Stimulated activated CD4-positive, alpha-beta T cell treated with anti-CD3 and anti-CD28 coated beads, Interleukin-1b, Interleukin-23, amount 100 ng/mL, for 48 hours (primary cell): ENCODE measurements around the gene KIF4A.
"Not testable (repeated sequence)": the region's sequence is repeated elsewhere in the genome, so short reads cannot be mapped to it uniquely, and the experiment has no call there.

Source experiments
- DNase-seq: peaks from one replicate; pipeline ENCODE4 v3.0.0-alpha.2; 2020

Gene KIF4A, protein sequence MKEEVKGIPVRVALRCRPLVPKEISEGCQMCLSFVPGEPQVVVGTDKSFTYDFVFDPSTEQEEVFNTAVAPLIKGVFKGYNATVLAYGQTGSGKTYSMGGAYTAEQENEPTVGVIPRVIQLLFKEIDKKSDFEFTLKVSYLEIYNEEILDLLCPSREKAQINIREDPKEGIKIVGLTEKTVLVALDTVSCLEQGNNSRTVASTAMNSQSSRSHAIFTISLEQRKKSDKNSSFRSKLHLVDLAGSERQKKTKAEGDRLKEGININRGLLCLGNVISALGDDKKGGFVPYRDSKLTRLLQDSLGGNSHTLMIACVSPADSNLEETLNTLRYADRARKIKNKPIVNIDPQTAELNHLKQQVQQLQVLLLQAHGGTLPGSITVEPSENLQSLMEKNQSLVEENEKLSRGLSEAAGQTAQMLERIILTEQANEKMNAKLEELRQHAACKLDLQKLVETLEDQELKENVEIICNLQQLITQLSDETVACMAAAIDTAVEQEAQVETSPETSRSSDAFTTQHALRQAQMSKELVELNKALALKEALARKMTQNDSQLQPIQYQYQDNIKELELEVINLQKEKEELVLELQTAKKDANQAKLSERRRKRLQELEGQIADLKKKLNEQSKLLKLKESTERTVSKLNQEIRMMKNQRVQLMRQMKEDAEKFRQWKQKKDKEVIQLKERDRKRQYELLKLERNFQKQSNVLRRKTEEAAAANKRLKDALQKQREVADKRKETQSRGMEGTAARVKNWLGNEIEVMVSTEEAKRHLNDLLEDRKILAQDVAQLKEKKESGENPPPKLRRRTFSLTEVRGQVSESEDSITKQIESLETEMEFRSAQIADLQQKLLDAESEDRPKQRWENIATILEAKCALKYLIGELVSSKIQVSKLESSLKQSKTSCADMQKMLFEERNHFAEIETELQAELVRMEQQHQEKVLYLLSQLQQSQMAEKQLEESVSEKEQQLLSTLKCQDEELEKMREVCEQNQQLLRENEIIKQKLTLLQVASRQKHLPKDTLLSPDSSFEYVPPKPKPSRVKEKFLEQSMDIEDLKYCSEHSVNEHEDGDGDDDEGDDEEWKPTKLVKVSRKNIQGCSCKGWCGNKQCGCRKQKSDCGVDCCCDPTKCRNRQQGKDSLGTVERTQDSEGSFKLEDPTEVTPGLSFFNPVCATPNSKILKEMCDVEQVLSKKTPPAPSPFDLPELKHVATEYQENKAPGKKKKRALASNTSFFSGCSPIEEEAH

DNA sequence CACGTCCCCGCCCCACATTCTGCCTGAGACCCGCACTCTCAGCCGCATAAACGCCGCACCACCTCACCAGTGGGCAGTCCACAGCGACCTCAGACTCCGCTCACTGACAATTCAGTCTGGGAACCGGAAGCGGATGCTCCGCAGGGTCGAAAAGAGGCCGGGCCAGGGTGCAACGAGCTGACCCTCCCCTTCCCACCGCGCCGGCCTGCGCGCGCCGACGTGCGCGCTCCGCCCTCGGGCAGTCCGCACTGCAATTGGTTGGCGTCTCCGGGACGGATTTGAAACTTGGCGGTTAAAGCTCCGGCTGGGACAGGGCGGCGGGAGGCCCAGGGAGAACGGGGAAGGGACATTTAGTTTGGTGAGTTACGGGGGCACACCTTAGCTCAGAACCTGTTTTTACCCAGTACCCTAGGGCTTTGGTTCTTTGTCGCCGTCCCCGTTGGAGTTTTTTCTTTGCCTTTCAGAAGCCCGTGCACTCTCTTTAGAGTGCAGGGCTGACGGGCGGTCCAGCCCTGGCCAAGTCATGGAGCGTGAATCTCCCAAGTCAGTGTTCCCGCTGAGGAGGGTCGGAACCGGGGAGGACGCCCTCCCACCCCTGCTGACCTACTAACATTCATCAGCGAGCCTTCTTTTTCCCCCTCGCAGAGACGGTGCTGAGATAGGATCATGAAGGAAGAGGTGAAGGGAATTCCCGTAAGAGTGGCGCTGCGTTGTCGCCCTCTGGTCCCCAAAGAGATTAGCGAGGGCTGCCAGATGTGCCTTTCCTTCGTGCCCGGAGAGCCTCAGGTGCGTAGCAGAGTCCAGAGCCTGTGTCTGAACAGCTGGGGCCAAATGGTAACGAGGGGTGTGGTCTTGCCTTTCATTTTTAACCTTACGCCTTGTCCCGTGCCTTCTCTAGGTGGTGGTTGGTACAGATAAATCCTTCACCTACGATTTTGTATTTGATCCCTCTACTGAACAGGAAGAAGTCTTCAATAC, at the start of gene KIF4A, which contains the start of gene PDZD11:
KIF4A (plus strand) TSS at position 312 of the 978 bp plus-strand sequence; CDS start at position 667, 355 bp downstream.
PDZD11 (minus strand) TSS at position 135 of the 978 bp plus-strand sequence. CDS start 586 bp downstream, outside the sequence.
- peak; percentile 82 for DNase-seq

DNA sequence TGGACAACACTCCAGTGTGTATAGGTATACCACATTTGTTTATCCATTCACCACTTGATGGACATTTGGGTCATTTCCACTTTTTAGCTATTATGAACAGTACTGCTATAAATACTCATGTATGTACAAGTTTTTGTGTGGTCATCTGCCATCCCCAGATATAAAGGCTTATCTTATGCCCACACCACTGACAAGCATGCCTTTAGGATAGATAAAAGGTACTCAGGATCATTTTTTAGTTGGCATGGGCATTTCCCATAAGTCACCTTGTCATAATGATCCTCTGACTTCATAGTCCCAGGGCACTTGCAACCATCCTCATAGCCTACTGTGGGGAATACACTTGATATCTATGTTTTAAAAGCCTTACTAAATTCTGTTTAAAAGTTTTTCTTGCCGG, 49.2 kb upstream of the KIF4A start:
- DNase-seq = no peak

DNA sequence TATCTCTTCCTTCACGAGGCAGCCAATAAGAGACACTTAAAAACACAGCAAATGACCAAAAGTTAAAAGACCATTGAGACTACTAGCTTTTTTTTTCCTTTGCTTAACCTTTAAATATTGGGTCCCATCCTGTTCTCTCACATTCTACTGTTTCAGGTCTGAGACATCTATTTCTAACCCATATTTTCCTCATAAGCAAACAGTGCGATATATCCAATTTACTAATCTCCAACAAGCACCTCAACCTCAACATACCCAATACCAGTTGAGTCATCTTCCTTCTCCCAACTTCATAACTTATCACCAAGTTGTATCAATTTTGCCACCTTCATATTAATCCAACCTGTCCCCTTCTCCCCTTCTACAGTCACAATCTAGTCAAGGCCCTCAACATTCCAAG, 48.4 kb upstream of the KIF4A start:
- no peak for DNase-seq

DNA sequence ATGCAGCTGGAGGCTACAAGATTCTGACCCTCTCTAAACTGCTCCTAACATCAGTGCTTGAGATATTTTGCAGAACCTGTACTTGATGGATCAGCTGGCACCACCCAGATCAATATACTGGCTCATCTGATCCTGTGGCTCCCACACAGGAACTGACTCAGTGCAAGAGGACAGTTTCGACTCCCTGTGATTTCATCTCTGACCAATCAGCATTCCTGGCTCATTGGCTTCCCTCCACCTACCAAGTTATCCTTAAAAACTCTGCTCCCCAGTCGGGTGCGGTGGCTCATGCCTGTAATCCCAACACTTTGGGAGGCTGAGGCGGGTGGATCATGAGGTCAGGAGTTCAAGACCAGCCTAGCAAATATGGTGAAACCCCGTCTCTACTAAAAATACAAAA, 46.3 kb upstream of the KIF4A start:
- DNase-seq = not testable (repeated sequence)

DNA sequence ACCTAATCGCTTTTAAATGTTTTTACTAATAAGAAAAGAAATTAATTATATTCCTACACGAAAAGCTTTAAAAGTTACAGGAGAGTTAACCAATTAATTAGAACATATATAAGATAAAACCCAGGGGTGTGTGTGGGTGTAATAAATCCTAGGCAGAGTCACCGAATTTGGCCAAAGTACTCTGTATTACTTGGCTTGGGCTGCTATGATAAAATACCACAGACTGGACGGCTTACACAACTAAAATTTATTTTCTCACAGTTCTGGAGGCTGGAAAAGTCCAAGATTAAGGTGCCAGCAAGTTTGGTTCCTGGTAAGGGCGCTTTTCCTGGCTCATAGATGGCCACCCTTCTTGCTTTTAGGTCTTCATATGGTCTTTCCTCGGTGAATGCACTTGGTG, 45.0 kb upstream of the KIF4A start:
- DNase-seq = no peak

DNA sequence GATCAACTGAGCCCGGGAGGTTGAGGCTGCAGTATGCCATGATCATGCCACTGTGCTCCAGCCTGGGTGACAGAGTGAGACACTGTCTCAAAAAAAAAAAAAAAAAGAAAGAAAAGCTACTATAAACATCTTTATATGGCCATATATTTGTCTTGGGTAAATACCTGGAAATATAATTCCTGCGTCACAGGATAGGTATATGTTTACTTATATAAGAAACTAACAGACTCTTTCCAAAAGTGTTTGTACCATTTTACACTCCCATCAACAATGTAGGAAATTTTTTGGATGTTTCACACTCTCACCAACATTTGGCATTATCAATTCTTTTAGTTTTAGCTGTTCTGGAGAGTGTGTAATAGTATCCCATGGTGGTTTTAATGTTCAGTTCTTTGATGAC, 42.7 kb upstream of the KIF4A start:
- no peak for DNase-seq

DNA sequence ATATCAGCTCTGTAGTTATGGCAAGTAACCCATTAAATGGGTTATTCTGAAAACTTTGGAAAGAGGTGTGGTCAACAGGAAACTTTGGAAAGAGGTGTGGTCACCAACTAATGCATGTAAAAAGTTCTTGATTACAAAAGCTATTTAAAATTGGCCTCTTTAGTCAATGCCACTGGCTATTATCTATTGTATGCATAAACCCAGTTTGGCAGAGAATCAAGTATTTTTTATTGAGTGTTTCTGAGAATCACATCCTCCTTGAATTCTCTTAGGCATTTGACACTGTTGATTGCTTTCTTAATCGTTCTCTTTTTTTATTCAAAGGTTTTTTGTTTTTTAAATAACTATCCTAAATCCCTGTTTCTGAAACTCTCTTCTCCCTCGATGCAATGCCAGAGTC, 37.4 kb upstream of the KIF4A start:
- DNase-seq = no peak

DNA sequence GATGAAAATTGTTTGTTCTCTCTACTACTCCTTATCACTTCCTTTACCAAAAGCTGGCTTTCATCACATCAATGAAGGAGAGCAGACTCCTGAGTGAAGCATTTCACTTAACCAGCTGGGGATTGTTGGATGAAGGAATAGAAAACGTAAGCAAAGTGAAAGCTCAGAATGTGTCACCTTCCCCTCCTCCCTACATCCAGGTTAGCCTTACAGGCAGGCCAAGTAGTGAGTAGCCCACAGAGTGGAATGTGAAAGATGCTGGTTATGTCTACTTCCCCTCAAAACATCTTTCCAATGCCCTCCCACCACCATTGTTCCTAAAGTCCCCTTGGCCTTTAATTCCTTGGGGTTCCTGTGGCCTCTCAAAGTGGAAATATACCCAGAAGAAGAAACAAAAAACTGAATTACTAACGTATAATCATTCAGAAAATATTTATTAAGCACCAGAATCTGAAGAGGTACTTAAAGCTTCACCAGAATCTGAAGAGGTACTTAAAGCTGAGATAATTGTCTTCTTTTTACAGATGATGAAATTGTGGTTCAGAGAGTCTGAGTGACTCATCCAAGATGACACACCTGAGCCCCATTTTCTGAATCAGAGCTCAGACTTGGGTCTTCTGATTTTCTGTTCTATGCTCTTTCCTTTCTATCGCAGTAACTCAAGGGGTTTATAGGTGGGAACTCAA, 36.4 kb upstream of the KIF4A start:
- DNase-seq = no peak

DNA sequence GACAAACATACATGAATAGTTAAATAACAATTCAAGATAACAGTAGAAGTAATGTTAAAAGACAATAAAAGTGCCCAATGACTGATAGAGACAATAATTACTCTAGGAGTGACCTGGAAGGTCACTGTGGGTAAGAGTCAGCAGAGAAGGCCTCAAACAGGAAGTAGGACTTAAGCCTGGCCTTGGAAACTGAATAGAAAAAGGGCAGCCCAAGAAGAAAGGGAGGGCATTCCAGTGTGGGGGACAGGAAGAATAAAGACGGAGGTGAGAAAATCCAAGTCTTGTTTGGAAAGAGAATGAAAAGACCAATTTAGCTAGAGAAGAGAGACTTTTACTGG, 35.9 kb upstream of the KIF4A start:
- DNase-seq = no peak

DNA sequence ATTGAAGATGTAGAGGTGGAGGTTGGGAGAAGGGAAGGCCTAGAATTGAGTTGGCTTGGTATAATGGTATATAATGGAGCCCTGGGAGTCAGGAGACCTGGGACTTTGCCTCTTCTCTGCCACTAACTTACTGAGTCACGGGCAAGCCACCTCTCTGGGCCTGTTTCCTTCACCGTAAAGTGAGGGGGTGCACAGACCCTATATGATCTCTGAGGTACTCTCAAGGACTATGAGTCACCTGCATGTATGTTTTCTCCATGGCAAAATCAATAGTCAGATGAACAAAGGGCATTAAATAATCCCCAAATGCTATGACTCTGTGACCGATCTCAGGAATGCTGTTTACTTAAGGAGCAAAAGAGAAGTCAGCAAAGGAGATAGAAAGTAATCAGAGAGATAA, 35.0 kb upstream of the KIF4A start:
- no peak for DNase-seq

DNA sequence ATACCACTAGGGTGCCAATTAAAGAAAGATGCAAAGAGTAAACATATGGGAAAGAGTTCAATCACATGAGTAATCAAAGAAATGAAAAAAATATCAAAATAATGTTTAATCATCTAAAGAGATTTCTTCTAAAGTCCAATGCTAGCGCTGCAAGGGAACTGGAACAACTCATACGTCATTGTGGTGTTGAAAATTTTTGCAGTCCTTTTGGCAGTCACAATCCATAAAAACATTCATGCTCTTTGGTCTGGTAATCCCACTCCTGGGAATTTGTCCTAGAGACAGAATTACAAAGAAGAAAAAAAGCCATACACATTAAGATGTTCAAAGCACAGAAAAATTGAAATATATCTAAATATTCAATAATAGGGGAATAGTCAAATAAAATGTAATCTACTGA, 34.5 kb upstream of the KIF4A start:
- no peak for DNase-seq

DNA sequence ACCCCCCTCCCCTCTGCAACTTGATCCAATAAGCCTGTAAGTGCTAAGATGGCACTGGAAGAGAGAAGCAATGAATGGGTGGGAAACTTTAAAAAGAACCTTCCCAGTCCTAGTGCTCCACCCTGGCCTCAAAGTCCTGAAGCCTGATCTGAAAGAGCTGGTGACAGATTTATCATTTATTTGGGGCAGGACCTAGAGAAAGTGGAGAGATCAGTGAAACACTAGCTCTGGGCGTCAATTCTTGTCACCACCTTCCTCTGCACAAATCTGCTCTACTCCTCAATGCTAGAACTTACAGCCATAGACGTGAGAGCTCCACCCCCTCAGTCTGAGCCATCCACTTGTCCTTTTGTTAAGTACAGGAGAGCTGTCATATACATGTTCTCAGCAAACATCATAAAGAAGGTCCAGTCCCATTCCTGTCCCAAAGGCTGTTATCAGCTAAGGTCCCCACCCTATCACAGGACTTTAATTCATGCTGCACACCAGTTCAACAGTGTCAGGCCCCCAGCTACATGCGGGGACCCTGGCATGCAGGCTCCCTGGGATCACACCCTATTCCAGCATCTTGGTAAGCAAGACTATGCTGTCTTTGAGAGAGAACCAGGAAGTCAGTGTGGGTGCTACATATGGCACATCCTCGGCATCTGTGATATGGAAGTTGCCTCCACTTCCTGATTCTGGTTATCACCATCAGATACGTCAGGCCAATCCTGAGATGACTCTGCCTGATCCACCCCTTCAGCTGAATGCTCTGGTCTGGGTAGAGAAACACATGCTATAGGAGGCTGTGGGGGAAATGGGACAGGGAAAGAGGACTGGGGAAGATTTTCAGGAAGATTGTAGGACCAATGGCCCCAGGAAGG, 32.2 kb upstream of the KIF4A start:
- no peak for DNase-seq

DNA sequence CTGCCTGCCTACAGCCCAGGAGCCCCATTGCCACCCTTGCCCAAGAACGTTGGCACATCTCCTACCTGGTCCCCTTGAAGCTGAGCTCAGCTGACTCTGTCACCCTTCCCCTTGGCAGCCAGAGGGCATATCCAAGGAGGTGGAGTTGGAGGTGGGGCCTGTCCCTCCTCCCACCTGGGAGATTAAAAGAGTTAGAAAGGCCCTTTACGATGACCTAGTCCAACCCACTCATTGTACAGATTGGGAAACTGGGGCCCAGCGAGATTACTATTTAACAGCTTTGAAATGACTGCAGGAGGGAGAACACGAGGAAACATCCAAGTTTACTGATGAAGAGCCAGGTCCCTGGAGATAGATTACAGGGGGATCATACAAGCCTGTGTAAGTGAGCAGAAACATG, 29.8 kb upstream of the KIF4A start, which contains the start of gene P2RY4:
P2RY4 (minus strand) TSS at position 101 of the 400 bp plus-strand sequence. CDS start 580 bp downstream, outside the sequence.
- no peak for DNase-seq

DNA sequence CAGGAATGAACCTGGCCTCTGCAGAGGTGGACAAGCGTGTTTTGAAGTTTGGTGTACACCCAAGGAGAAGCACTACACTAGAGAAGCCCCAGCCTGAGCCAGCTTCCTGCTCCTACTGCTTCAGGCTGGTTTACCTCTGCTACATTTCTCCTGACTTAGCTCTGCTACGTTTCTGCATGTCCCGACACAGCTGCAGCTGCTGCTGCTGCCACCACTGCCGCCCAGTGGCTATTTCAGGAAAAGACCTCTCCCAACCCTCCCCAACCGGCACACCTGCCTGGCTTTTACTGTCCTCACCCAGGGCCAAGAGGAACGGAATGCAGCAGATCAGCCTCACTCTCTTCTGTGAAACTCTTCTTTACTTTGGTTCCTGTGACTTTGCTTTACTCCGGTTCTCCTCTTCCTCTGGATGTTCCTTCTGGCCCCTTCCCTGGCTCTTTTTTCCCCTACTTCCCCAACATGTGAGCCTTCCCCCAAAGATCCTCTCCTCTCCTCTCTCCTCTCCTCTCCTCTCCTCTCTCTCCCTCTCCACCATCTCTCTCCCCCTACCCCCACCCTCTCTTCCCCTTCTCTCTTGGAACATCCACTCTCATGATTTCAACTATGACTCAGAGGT, 26.8 kb upstream of the KIF4A start:
- DNase-seq = peak; percentile 25

DNA sequence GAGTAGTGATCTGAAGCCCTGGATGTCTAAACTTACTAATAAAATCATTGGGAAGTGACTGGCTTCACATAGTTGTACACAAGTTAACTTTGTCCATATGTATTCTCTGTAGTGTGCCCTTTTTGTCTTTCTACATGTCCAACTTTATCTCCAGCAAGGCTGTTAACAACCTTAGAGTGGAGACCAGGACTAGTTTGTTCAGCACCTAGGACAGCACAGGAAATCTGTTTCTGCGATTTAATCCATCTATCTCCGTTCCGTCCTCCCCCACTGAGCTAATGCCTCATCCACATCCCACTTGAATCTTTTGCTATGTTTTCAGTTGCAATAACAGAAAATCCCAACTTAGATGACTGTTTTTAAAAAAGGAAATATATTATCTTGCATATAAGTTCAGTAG, 25.1 kb upstream of the KIF4A start:
- no peak for DNase-seq

DNA sequence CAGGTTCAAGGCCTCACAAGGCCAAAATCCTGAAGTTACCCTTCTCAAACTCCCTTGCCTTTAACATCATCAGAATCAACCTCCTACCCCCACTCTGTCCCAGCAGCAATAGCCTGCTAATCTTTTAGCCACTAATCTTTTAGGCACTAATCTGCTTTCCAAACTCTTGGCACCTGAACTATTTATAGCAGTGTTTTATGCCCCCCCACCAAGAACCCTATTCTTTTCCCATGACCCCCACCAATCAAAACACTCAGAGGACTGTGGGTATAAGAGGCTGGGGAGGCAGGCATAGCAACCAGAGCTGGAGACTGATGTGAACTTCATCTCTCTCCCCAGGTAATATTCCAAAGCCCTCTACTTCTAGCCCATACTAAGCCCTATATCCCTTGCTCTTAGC, 21.9 kb upstream of the KIF4A start, which contains the start of gene ARR3:
ARR3 (plus strand) TSS at position 301 of the 400 bp plus-strand sequence. CDS start 1,052 bp downstream, outside the sequence.
- DNase-seq = no peak

DNA sequence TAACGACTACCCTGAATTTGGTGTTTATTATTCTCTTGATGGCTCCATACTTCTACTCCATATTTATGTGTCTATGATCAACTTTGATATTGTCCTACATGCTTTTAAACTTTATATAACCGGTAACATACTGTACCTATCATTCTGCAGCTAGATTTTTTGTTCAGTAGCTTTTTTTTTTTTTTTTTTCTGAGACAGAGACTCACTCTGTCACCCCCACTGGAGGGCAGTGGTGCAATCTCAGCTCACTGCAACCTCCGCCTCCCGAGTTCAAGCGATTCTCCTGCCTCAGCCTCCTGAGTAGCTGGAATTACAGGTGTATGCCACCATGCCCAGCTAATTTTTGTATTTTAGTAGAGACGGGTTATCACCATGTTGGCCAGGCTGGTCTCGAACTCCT, 15.9 kb upstream of the KIF4A start:
- not testable (repeated sequence) for DNase-seq

DNA sequence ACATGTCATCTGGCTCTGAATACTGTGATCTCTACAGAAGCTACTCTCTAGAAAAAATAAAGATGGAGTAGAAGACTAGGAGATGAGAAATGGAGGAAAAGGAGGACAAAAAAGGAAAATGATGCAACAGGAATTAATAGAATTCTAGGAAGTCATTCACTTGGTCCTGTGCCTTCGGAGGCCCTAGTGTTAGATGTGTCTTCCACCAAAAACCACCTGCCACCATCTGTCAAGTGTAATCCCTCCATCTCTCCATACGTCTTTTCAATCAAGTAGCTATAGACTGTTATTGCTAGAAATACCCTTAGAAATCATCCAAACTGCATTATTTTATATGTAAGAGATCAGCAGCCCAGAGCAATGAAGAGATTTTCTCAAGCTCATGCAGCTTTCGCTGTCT, 10.8 kb upstream of the KIF4A start:
- DNase-seq = no peak

DNA sequence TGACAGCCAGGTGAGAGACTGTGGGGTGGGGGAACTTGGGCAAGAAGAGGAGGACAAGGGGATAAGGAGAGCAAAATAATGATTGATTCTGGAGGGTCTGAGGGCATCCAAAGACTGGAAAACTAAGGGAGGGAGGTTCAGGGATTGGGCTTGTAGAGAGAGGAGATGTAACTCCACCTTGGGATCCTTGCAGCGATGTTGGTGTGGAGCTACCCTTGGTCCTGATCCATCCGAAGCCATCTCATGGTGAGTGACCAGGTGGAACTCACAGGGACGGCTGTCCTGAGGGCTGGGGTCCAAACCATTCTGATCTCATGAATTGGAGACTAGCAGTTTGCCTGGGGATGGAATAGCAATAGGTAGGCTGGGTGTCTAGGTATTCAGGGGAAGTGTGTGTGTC, 9.3 kb upstream of the KIF4A start:
- DNase-seq = no peak

DNA sequence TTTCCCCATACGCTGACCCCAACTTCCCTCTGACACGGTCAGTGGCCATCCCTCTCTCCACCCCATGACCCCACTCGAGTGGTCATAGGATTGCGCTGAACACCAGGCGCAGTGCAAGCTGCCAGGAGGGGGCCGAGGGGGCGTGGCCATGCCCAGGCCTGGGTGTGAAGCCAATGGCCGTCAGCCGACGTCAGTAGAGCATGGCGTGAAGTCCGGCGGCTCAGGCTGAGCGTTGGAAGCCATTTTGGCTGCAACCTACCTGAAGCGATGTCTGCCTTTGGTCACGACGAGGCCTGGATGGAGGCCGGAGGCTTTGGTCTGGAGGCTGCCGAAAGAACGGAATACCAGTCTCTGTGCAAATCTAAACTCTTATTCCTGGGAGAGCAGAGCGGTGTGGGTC, 8.0 kb upstream of the KIF4A start, which contains the start of gene RAB41:
RAB41 (plus strand) TSS at position 222 of the 400 bp plus-strand sequence; CDS start at position 268, 46 bp downstream.
- DNase-seq = no peak
